Measurements from ENCODE around the gene IAH1. TPM values are rescaled to one million over a fixed set of nuclear protein-coding genes. Genes with fewer than 3 reads are reported as not detected.

Gene IAH1
- total and polyA plus RNA-seq, 2 experiments from 2014 or later = 12.7 to 33.7 TPM

GRCh38 chr2:9440058-9440727 is 34.2 kb upstream of the IAH1 start:
- no peaks in the 10 kb centered on the region for H3K9me2 ChIP-seq (ENCODE audit: insufficient read depth)
- H3K4me3 Mint-ChIP-seq = no peak overlapping the region
- no peaks in the 10 kb centered on the region for H3K27me3 Mint-ChIP-seq (ENCODE audit: insufficient read depth, low read depth, poor library complexity)
- H2AFZ ChIP-seq = no peak overlapping the region
- no peaks in the 10 kb centered on the region for H3F3A ChIP-seq (replicated peaks; ENCODE audit: low read depth)
- DNase-seq (ENCODE audit: low spot score) (no peak), ATAC-seq (no peak)
- no peaks in the 10 kb centered on the region for H3K4me1 ChIP-seq (ENCODE audit: insufficient read depth)
- no peaks in the 10 kb centered on the region; the same call in 1 of the 2 replicates for H4K20me1 ChIP-seq (replicated peaks; ENCODE audit: insufficient read depth)
- no peak overlapping the region for H3K27ac ChIP-seq (ENCODE audit: low read depth)
- H3K36me3 ChIP-seq (ENCODE audit: insufficient read depth) = peaks cover 54% of the 10 kb centered on the region
- H3K4me1 Mint-ChIP-seq = no peaks in the 10 kb centered on the region
- H3K27me3 ChIP-seq (ENCODE audit: insufficient read depth) = no peaks in the 10 kb centered on the region
- no peak overlapping the region for H3K4me2 ChIP-seq
- no peaks in the 10 kb centered on the region for H3K79me2 ChIP-seq (replicated peaks; ENCODE audit: insufficient read depth)
- H3K36me3 Mint-ChIP-seq (ENCODE audit: low read depth) = peaks cover 69% of the 10 kb centered on the region
- H3K4me3 ChIP-seq = no peak overlapping the region
- no peaks in the 10 kb centered on the region for H3K9me3 Mint-ChIP-seq
- H3K27ac Mint-ChIP-seq = no peak overlapping the region
- no peak for TF ChIP-seq STAT1 (IDR thresholded peaks at IDR 0.05; ENCODE audit: unreplicated experiment)
- TF ChIP-seq POLR2AphosphoS5 (IDR thresholded peaks at IDR 0.05; ENCODE audit: low read depth) = no peak
- TF ChIP-seq ETS1 (IDR thresholded peaks at IDR 0.05) = no peak
- TF ChIP-seq JUNB (IDR thresholded peaks at IDR 0.05; ENCODE audit: unreplicated experiment) = no peak
- no peak for TF ChIP-seq REST (IDR thresholded peaks at IDR 0.05; ENCODE audit: unreplicated experiment)
- no peak for TF ChIP-seq EZH2phosphoT487 (IDR thresholded peaks at IDR 0.05; ENCODE audit: unreplicated experiment)
- no peak for TF ChIP-seq CTCF (conservative IDR thresholded peaks at IDR 0.05; ENCODE audit: low read depth in 2 of 2)
- no peak for TF ChIP-seq ZNF114 (CRISPR knock-in tag; IDR thresholded peaks at IDR 0.05)
- no peak for TF ChIP-seq ZNF462 (CRISPR knock-in tag; IDR thresholded peaks at IDR 0.05)
- no peak for TF ChIP-seq EZH2 (IDR thresholded peaks at IDR 0.05; ENCODE audit: low read depth, unreplicated experiment)
- no peak for TF ChIP-seq ZNF331 (CRISPR knock-in tag; IDR thresholded peaks at IDR 0.05; ENCODE audit: low read depth)
- TF ChIP-seq NANOG (IDR thresholded peaks at IDR 0.05; ENCODE audit: borderline replicate concordance) = no peak
- TF ChIP-seq CREB1 (CRISPR knock-in tag; IDR thresholded peaks at IDR 0.05; ENCODE audit: low read depth) = no peak
